Naive thymus-derived CD4-positive, alpha-beta T cell (primary cell): ENCODE results near the gene PARD3B. TPM values are rescaled to one million over a fixed set of nuclear protein-coding genes. Genes with fewer than 3 reads are reported as not detected.

Source experiments
- ATAC-seq: fragments of 150-1000 bp; cut with Tn5 transposase; 2 replicates; pipeline ENCODE4 v1.10.0; 2021; ENCODE audit warnings: mild to moderate bottlenecking, moderate library complexity
- CTCF ChIA-PET: fragments of 350-600 bp; sonication (Branson Sonifier 250); formaldehyde crosslinking; loops from one replicate; lab custom pipeline; 2021; ENCODE audit warnings: antibody characterized with exemption; lab: Charles Lee
- POLR2A ChIA-PET: fragments of 350-600 bp; sonication (Branson Sonifier 250); formaldehyde crosslinking; loops from one replicate; lab custom pipeline; 2021; ENCODE audit warnings: antibody characterized with exemption, inconsistent platforms; lab: Charles Lee
- DNase-seq, 9 donors: peaks; one replicate each; pipeline versions ENCODE4 v3.0.0 to v3.0.0-alpha.2; 2020 to 2022; ENCODE audit warnings: mixed read lengths in 1 of 9
- H3K27ac ChIP-seq: one replicate; pipeline ENCODE4 v1.7.0; 2013; ENCODE audit warnings: mild to moderate bottlenecking, low read depth, low read length, moderate library complexity
- H3K27me3 ChIP-seq, 2 donors: one replicate each; pipeline ENCODE4 v1.7.0; 2013; ENCODE audit warnings: low read length in 2 of 2, mild to moderate bottlenecking in 2 of 2, moderate library complexity in 2 of 2; ENCODE audit not compliant: control insufficient read depth in 2 of 2, insufficient read depth in 2 of 2
- H3K36me3 ChIP-seq, 3 experiments: 1 replicate in 2 of 3; 2 replicates in 1 of 3; pipeline ENCODE4 v1.7.0; 2013; ENCODE audit warnings: low read length in 3 of 3, mild to moderate bottlenecking in 3 of 3, moderate library complexity in 1 of 3; ENCODE audit not compliant: insufficient read depth in 3 of 3, control insufficient read depth in 2 of 3
- H3K4me1 ChIP-seq, 2 donors: one replicate each; pipeline ENCODE4 v1.7.0; 2013; ENCODE audit warnings: low read length in 2 of 2, mild to moderate bottlenecking in 2 of 2, moderate library complexity in 1 of 2; ENCODE audit not compliant: control insufficient read depth in 2 of 2, insufficient read depth in 2 of 2
- H3K4me3 ChIP-seq: 2 replicates; pipeline ENCODE4 v1.7.0; 2013; ENCODE audit warnings: mild to moderate bottlenecking, low read length
- H3K9me3 ChIP-seq, 3 experiments: 1 replicate in 2 of 3; 2 replicates in 1 of 3; pipeline ENCODE4 v1.7.0; 2013; ENCODE audit warnings: low read length in 3 of 3; ENCODE audit not compliant: control insufficient read depth in 2 of 3
- H3K27ac Mint-ChIP-seq, 9 donors: one replicate each; pipeline ENCODE4 v1.8.0; 2020 to 2022; ENCODE audit warnings: mixed read lengths in 9 of 9, mild to moderate bottlenecking in 8 of 9, moderate library complexity in 5 of 9, inconsistent platforms in 2 of 9
- H3K27me3 Mint-ChIP-seq, 5 donors: one replicate each; pipeline ENCODE4 v1.8.0; 2021 to 2022; ENCODE audit warnings: mixed read lengths in 5 of 5, mild to moderate bottlenecking in 1 of 5
- H3K36me3 Mint-ChIP-seq, 5 donors: one replicate each; pipeline ENCODE4 v1.8.0; 2020 to 2022; ENCODE audit warnings: mixed read lengths in 5 of 5, mild to moderate bottlenecking in 3 of 5, inconsistent platforms in 1 of 5
- H3K4me1 Mint-ChIP-seq, 7 donors: one replicate each; pipeline ENCODE4 v1.8.0; 2020 to 2022; ENCODE audit warnings: mixed read lengths in 7 of 7, mild to moderate bottlenecking in 3 of 7, inconsistent platforms in 1 of 7
- H3K4me3 Mint-ChIP-seq, 10 donors: one replicate each; pipeline ENCODE4 v1.8.0; 2020 to 2022; ENCODE audit warnings: mild to moderate bottlenecking in 10 of 10, mixed read lengths in 10 of 10, moderate library complexity in 6 of 10, inconsistent platforms in 2 of 10
- H3K9me3 Mint-ChIP-seq, 11 donors: one replicate each; pipeline ENCODE4 v1.8.0; 2020 to 2022; ENCODE audit warnings: mixed read lengths in 11 of 11, mild to moderate bottlenecking in 4 of 11, inconsistent platforms in 1 of 11, moderate library complexity in 1 of 11
- intact Hi-C, 2 donors: fragments of 100-400 bp; cut with micrococcal nuclease; formaldehyde crosslinking; loops; one replicate each; pipeline ENCODE4 v1.15.1; 2023
- polyA plus RNA-seq, 2 donors: library from polyadenylated mRNA; unstranded; fragments of 300-500 nt; fragmentation: Illumina TruSeq; gene quantifications; one replicate each; pipeline ENCODE4 v1.2.3, GENCODE V29; 2021
- total RNA-seq, 6 experiments: library from RNA in 5 of 6; stranded (reverse) in 5 of 6; gene quantifications; 1 replicate in 5 of 6; 2 replicates in 1 of 6; pipeline ENCODE4 v1.2.3 and lab custom pipeline; 2021 to 2026

The PARD3B gene
- total and polyA plus RNA-seq, 7 experiments from 2014 or later: 0.22 to 4.0 (median 0.87) TPM

DNA sequence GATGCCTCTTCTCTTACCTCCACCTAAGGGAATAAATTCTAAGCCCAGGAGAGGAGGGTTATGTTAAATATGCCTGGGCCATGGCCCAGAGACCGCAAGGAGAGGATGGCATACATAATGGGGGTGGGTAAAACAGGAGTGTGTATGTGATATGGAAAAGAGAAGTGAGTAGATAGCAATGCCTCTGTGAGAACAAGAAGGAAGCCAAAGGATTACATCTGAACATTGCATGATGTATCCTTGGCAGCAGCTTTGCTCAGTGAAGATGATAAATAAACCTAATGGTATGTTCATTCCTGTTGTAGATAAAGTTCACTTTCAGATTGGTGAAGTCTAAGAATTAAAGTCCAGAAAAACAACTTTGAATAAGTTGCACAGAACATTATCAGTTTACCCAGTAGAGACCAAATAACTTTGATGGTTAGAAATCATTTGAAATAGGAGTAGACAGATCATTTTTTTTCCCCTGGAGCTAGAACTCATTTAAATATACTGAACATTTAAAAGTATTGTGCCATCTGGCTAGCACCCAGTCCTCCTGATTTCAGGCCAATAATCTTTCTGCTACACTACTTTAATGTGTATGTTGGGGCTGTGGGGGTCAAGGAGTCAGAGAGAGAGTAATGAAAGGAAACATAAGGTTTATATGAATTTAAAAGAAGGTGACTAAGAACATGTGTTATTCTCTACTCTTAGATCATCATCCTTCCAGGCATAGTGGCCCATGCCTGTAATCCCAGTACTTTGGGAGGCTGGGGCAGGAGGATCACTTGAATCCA is 231.7 kb downstream of the PARD3B start:
- no peaks in the 10 kb centered on the region for H3K4me1 ChIP-seq

DNA sequence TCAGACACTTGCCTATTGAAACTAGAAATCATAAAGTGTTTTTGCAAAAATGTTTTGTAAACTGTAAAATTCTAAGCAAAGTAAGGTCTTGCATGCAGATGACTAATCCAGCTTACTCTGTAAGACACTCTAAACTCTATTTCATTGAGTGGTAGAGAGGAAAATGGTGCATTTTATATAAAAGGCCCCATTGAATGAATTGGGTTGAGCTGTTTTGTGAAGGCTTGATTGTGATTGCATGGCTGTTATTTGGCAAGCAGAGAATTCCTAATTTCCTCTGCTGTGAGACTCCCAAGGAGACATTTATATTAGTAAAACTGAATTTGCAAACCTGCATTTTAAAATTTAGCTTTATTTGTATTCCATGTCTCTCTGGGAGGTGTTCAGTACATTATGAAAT is 234.5 kb downstream of the PARD3B start:
- no peaks in the 10 kb centered on the region for H3K36me3 Mint-ChIP-seq

More for the DNA sequence above, 231.7 kb downstream of the PARD3B start:
- H3K9me3 Mint-ChIP-seq: peaks cover 0 to 8% (median 0%) of the 10 kb centered on the region in 11 donors
- no peak for DNase-seq
- no peak overlapping the region for H3K27ac Mint-ChIP-seq
- no peak overlapping the region for H3K27ac ChIP-seq
- ChIA-PET CTCF (no interaction called here), POLR2A (no interaction called here)
- no peaks in the 10 kb centered on the region for H3K27me3 ChIP-seq
- H3K36me3 ChIP-seq: no peaks in the 10 kb centered on the region
- ATAC-seq: no peak
- H3K27me3 Mint-ChIP-seq: peaks cover 0 to 29% (median 6%) of the 10 kb centered on the region in 5 donors
- H3K4me1 Mint-ChIP-seq: no peaks in the 10 kb centered on the region
- no peaks in the 10 kb centered on the region for H3K9me3 ChIP-seq
- intact Hi-C loops: no loop called here
- H3K36me3 Mint-ChIP-seq: peaks cover 0 to 5% (median 0%) of the 10 kb centered on the region in 5 donors
- H3K4me3 Mint-ChIP-seq: no peak overlapping the region
- no peak overlapping the region for H3K4me3 ChIP-seq

GRCh38 chr2:204781941-204782340 is 236.7 kb downstream of the PARD3B start:
- Mint-ChIP-seq H3K27me3 (peaks cover 0 to 18% (median 0%) of the 10 kb centered on the region in 5 donors), H3K4me1 (no peaks in the 10 kb centered on the region), H3K27ac (no peak overlapping the region), H3K36me3 (no peaks in the 10 kb centered on the region), H3K9me3 (peaks cover 0 to 3% (median 0%) of the 10 kb centered on the region in 11 donors), H3K4me3 (no peak overlapping the region)
- H3K27me3 ChIP-seq: no peaks in the 10 kb centered on the region
- no peak overlapping the region for H3K4me3 ChIP-seq
- H3K36me3 ChIP-seq: no peaks in the 10 kb centered on the region
- H3K27ac ChIP-seq: no peak overlapping the region
- ChIA-PET POLR2A (no interaction called here), CTCF (no interaction called here)
- ATAC-seq (no peak), DNase-seq (no peak)
- no peaks in the 10 kb centered on the region for H3K4me1 ChIP-seq
- intact Hi-C loops: no loop called here
- H3K9me3 ChIP-seq: no peaks in the 10 kb centered on the region

More for the DNA sequence above, 234.5 kb downstream of the PARD3B start:
- H3K27me3 ChIP-seq: no peaks in the 10 kb centered on the region
- no peak overlapping the region for H3K4me3 ChIP-seq
- no peaks in the 10 kb centered on the region for H3K4me1 Mint-ChIP-seq
- peaks cover 0 to 3% (median 0%) of the 10 kb centered on the region in 11 donors for H3K9me3 Mint-ChIP-seq
- no peaks in the 10 kb centered on the region for H3K4me1 ChIP-seq
- no peak for DNase-seq
- ATAC-seq: no peak
- H3K27ac Mint-ChIP-seq: no peak overlapping the region
- intact Hi-C loops: no loop called here
- POLR2A ChIA-PET: no interaction called here
- CTCF ChIA-PET: no interaction called here
- H3K9me3 ChIP-seq: no peaks in the 10 kb centered on the region
- no peak overlapping the region for H3K4me3 Mint-ChIP-seq
- peaks cover 0 to 28% (median 0%) of the 10 kb centered on the region in 5 donors for H3K27me3 Mint-ChIP-seq
- no peaks in the 10 kb centered on the region for H3K36me3 ChIP-seq
- H3K27ac ChIP-seq: no peak overlapping the region

DNA sequence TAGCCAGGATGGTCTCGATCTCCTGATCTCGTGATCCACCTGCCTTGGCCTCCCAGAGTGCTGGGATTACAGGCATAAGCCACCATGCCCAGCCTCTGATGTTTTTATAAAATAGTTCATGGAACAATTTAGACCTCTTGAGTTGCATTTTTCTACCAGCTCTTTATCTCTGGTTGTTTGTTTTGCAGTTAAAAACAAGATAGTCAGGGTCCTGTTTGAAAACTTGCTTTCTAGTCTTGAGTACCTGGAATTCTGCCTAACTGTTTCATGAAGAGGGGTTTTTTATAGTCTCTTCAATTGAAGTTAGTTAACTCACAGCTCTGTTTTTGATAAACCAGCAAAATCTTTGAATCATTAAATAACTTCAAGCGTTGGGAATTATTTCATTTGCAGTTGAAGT is 244.8 kb downstream of the PARD3B start:
- CTCF ChIA-PET: no interaction called here
- POLR2A ChIA-PET: no interaction called here
- Mint-ChIP-seq H3K4me3 (no peak overlapping the region), H3K4me1 (no peaks in the 10 kb centered on the region), H3K27ac (no peak overlapping the region), H3K9me3 (no peaks in the 10 kb centered on the region), H3K36me3 (no peaks in the 10 kb centered on the region), H3K27me3 (peaks cover 0 to 23% (median 0%) of the 10 kb centered on the region in 5 donors)
- Histone ChIP-seq H3K9me3 (no peaks in the 10 kb centered on the region), H3K27me3 (no peaks in the 10 kb centered on the region), H3K36me3 (no peaks in the 10 kb centered on the region), H3K4me1 (no peaks in the 10 kb centered on the region), H3K27ac (no peak overlapping the region), H3K4me3 (no peak overlapping the region)
- no peak for ATAC-seq
- intact Hi-C loops: no loop called here
- DNase-seq: no peak

DNA sequence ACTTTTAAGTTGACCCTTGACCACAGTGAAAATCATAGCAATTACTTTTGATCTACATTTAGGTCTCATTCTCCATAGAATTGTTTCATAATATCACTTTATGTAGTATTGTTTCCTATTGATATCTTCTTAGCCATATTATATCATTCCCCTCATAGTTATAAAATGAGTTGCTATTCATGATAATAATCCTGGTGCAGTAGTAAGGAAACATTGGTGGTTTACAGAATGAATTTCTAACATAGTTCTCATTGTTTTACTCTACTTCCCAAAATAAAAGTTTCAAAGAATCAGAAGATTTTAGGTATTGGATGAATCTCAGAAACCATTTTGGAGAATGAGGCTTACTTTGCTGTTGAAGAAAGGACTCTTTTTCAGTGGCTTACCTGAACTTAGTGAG is 246.0 kb downstream of the PARD3B start:
- no peaks in the 10 kb centered on the region for H3K36me3 ChIP-seq
- POLR2A ChIA-PET: no interaction called here
- Mint-ChIP-seq H3K27ac (no peak overlapping the region), H3K36me3 (no peaks in the 10 kb centered on the region), H3K4me1 (no peaks in the 10 kb centered on the region), H3K9me3 (no peaks in the 10 kb centered on the region), H3K4me3 (no peak overlapping the region), H3K27me3 (peaks cover 0 to 28% (median 0%) of the 10 kb centered on the region in 5 donors)
- CTCF ChIA-PET: no interaction called here
- H3K9me3 ChIP-seq: no peaks in the 10 kb centered on the region
- no peak overlapping the region for H3K27ac ChIP-seq
- ATAC-seq: no peak
- H3K4me1 ChIP-seq: no peaks in the 10 kb centered on the region
- H3K4me3 ChIP-seq: no peak overlapping the region
- no peaks in the 10 kb centered on the region for H3K27me3 ChIP-seq
- DNase-seq: no peak
- intact Hi-C loops: no loop called here

DNA sequence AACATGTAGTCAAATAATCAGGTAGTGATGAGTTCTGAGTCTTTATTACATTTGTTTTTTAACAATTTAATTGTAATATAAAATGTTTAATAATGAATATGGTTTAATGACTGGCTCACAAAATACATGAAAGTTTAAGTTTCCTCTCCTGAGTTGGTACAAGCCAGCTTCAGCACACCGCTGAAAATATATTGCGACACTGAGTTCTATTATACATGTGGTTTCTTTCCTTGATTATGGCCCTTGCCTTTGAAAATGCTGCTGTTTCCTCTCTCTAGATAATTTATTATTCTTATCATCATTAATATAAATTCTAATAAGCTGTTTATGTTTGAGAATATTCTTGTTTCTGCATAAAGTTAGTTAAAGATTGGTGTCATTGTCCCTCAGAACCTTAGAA is 249.3 kb downstream of the PARD3B start:
- no peak for ATAC-seq
- Mint-ChIP-seq H3K4me1 (no peaks in the 10 kb centered on the region), H3K4me3 (no peak overlapping the region), H3K27me3 (peaks cover 0 to 32% (median 0%) of the 10 kb centered on the region in 5 donors), H3K9me3 (peaks cover 0 to 1% (median 0%) of the 10 kb centered on the region in 11 donors), H3K27ac (no peak overlapping the region), H3K36me3 (no peaks in the 10 kb centered on the region)
- intact Hi-C loops: no loop called here
- Histone ChIP-seq H3K27me3 (no peaks in the 10 kb centered on the region), H3K4me3 (no peak overlapping the region), H3K4me1 (no peaks in the 10 kb centered on the region), H3K36me3 (no peaks in the 10 kb centered on the region), H3K9me3 (no peaks in the 10 kb centered on the region), H3K27ac (no peak overlapping the region)
- CTCF ChIA-PET: no interaction called here
- DNase-seq: no peak
- POLR2A ChIA-PET: no interaction called here

DNA sequence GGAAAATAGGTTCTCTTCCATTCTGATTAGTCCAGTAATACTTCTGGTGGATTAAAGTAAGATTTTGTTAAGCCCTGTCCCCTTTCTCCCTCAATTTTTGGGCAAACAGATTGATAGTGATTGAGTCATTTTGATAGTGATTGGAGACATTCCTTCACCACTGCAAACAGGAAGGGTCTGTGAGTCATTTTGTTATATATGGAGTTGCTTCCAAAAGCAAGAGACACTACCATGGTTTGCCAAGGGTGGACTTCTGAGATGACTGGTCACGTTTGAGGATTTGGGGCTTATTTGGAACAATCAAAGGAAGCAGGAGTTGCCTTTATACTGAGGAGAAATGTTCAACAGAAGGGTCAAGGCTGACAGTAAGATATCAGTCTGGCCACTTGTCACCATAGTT is 249.9 kb downstream of the PARD3B start:
- Histone ChIP-seq H3K4me1 (no peaks in the 10 kb centered on the region), H3K27ac (no peak overlapping the region), H3K9me3 (no peaks in the 10 kb centered on the region), H3K27me3 (no peaks in the 10 kb centered on the region), H3K4me3 (no peak overlapping the region), H3K36me3 (no peaks in the 10 kb centered on the region)
- H3K9me3 Mint-ChIP-seq: peaks cover 0 to 5% (median 0%) of the 10 kb centered on the region in 11 donors
- peaks cover 0 to 1% (median 0%) of the 10 kb centered on the region in 5 donors for H3K36me3 Mint-ChIP-seq
- DNase-seq: no peak
- peaks cover 0 to 31% (median 0%) of the 10 kb centered on the region in 5 donors for H3K27me3 Mint-ChIP-seq
- H3K4me1 Mint-ChIP-seq: no peaks in the 10 kb centered on the region
- H3K27ac Mint-ChIP-seq: no peak overlapping the region
- ChIA-PET POLR2A (no interaction called here), CTCF (no interaction called here)
- no peak overlapping the region for H3K4me3 Mint-ChIP-seq
- no peak for ATAC-seq
- intact Hi-C loops: no loop called here
